GM15510 (cell line): ENCODE measurements around the gene BBC3.

Source experiments
- POLR2A ChIP-seq: IDR thresholded peaks from 3 replicates; pipeline ENCODE4 v1.6.1; 2011; ENCODE audit warnings: borderline replicate concordance; ENCODE audit not compliant: insufficient read length; ENCODE audit errors: extremely low read depth

The BBC3 gene

DNA sequence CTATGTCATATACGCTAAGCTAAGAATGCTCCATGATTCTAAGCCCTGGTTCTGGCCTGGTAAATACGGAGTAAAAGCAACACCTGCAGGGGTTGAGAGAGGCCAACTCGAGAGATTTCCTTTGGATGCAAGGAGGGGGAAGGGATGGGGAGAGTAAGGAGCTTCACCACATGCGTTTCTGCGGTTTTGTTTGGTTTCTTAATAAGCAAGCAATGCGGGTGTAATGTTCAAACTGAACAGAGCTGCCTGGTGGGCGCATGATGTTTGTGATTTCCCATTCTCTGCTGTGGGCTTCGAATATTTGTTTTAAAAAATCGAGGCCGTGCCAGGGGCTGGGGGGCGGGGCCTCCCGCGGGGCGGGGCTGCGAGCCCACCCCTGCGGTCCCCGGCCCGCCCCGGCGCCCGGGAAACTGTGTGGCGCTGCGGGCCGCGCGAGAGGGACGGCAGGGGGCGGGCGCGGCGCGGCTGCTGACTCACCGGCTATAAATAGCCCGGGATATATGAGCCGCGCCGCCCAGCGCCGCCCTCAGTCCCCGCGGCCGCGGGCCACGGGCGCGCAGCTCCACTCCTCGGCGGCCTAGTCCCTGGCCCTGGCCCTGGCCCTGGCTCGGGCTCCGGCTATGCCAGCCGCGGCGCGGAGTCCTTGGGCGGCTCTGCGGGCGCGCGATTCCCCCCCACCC is 5.1 kb downstream of the BBC3 start:
- TF ChIP-seq POLR2A = peak; percentile 100

- TF ChIP-seq POLR2A = no peak
Measured at GRCh38 chr19:47221890-47222289, 9.1 kb downstream of the BBC3 start.

DNA sequence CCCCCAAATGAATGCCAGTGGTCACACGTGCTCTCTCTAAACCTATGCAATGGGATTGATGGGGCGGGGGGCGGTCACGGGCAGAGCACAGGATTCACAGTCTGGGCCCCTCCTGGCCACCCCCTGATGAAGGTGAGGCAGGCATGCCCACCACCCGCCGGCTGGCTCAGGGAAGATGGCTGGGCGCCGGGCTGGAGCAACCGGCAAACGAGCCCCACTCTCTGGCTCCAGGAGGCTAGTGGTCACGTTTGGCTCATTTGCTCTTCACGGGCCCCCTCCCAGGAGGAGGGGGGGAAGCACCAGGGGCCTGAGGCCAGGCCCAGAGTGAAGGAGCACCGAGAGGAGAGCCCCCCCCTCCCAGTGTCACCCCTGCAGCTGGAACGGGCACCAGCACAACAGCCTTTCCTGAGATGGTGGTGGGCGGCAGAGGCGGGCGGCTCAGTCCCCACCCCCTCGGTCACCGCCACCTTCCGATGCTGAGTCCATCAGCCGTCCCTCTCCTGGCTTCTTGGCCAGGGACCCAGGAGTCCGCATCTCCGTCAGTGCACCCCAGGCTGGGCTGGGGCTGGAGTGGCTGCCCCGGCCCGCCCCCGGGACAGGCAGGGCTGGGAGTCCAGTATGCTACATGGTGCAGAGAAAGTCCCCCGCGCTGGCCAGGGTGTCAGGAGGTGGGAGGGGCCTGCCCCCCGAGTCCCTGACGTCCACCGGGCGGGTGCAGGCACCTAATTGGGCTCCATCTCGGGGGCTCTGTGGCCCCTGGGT is 9.7 kb downstream of the BBC3 start:
- no peak for TF ChIP-seq POLR2A

DNA sequence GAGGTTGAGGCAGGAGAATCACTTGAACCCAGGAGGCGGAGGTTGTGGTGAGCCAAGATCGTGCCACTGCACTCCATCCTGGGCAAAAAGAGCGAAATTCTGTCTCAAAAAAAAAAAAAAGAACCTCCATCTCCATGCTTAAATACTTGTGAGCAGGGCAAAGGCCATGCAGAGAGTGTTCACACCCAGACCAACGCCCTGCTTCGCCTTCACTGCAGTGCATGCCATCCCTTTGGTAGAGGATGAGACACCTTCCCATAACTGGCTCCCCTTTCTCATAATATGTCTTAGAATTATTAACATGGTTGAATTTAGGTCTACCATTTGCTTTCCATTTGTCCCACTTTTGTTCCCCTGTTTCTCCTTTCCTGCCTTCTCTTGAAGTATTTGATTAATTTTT is 15.4 kb downstream of the BBC3 start:
- TF ChIP-seq POLR2A = no peak

DNA sequence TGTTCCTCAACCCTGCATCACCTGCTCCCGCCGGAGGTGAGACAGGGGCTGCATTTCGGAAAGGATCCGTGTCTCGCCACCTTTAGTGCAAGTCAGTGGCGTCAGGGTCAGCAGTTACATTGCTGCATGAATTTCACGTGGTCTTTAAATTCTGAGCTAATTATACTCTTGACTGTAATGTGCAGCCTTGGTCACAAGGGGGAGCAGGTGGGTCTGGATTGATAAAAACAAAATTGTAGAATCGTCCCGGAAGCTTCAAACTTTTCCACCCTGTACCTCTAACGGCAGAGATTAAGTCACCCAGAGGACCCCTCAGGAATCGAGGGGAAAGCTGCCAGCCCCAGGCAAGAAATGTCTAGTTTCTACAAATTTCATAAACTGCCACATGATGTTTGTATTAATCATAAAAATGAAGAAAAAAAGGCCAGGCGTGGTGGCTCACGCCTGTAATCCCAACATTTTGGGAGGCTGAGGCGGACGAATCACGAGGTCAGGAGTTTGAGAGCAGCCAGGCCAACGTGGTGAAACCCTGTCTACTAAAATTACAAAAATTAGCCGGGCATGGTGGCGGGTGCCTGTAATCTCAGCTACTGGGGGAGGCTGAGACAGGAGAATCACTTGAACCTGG is 20.2 kb downstream of the BBC3 start:
- no peak for TF ChIP-seq POLR2A

GRCh38 chr19:47210180-47210490 is 20.9 kb downstream of the BBC3 start:
- no peak for TF ChIP-seq POLR2A

DNA sequence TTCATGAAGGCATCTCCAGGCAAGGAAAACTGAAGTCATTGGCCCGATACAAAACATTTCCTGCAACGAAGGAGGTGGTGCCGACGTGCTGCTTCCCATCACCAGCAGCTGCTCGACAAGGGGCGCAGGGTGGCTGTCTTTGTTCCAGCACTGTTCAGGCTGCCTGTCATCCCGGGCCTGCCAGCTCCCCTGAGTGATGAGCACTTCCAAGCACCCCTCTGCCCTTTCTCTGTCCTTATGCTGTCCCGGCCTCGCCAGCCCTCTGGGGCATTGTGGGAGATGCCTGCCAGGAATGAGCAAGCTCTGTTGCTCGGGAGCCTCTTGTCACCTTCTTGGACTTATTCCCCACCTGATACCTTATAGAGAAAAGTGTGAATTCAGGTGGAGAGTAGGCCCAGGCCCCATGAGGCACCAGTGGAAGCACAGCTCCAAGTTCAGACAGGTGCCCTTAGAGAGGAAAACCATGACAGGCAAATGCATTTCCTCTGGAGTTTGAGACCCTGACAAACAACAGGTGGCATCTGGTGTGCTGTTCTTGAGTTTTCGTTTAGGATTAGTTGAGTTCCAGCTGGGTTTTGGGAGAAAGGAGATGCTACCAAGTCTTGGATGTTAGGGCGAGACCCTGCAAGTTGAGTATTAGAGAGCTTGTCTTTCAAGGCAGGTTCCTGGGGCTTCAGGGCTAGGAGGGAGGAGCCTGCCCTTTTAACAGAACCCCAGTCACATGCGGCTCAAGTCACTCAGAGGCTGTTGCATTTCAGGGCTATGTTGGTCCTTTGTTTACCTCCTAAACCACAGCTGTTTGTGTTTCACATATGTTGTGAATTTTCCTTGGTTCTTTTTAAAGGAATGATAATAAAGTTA is 21.4 kb downstream of the BBC3 start:
- no peak for TF ChIP-seq POLR2A

GRCh38 chr19:47203254-47203653 is 27.7 kb downstream of the BBC3 start:
- no peak for TF ChIP-seq POLR2A

DNA sequence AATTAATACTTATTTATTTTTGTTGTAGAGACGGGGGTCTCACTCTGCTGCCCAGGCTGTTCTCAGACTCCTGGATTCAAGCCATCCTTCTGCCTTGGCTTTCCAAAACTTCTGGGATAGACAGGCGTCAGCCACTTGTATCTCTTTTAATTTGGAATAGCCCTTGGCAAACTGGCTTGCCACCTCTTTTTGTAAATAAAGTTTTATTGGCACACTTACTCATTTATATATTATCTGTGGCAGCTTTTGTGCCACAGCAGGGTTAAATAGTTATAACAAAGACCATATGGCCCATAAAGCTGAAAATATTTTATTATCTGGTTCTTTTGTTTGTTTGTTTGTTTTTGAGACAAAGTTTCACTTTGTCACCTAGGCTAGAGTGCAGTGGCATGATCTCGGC is 30.5 kb downstream of the BBC3 start:
- TF ChIP-seq POLR2A = no peak

GRCh38 chr19:47197141-47197540 is 33.9 kb downstream of the BBC3 start:
- TF ChIP-seq POLR2A = no peak

- TF ChIP-seq POLR2A = no peak
Measured at GRCh38 chr19:47195434-47195833, 35.6 kb downstream of the BBC3 start.

GRCh38 chr19:47190167-47190727 is 40.8 kb downstream of the BBC3 start:
- TF ChIP-seq POLR2A = no peak

DNA sequence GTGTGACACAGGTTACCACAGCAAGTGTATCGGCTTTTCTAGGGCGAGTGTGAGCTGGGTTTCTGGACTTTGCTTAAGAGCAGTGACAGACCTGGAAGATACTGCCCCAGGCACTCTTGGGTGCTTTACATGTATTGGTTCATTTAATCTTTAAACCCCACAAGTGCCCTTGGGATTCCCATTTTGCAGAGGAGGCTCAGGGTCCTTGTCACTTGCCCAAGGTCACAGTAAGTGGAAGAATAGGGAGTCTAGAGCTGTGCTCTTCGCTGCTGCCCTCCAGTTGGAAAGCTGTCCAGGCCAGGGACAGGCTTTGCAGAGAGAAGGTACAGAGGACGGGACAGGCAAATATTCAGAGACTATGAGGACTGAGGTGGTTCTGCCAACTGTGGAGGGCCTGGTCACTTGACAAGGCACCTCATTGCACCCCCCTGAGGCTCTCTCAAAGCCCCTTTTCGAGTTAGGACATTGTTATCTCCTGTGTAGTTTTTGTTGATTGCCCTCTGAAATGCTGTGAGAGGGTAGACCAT is 42.4 kb downstream of the BBC3 start:
- no peak for TF ChIP-seq POLR2A

GRCh38 chr19:47187797-47188196 is 43.2 kb downstream of the BBC3 start:
- TF ChIP-seq POLR2A = no peak

- no peak for TF ChIP-seq POLR2A
Measured at GRCh38 chr19:47187335-47187655, 43.7 kb downstream of the BBC3 start.
